HG03039 (cell line): ENCODE results near the gene FANCM.
A peak's percentile ranks its signal among the peaks of the same experiment; 100 is the strongest.

Source experiments
- ATAC-seq: cut with Tn5 transposase; IDR thresholded peaks from one replicate; pipeline ENCODE4 v1.9.1; 2021; ENCODE audit warnings: mild to moderate bottlenecking, moderate library complexity; ENCODE audit not compliant: unreplicated experiment

Gene FANCM

GRCh38 chr14:45135659-45136395 lies at the start of gene FANCM:
TSS of gene FANCM (plus strand) at chr14:45135930. CDS start at chr14:45136032, 102 bp downstream.
- peak; percentile 30 for ATAC-seq

GRCh38 chr14:45089813-45090212 lies 45.9 kb upstream of the FANCM start:
- ATAC-seq, result peak; percentile 82

GRCh38 chr14:45091710-45092109 lies 44.0 kb upstream of the FANCM start:
- ATAC-seq, result no peak

GRCh38 chr14:45094275-45094674 lies 41.5 kb upstream of the FANCM start:
- ATAC-seq, result no peak

- ATAC-seq, result no peak
Measured at GRCh38 chr14:45095143-45095542, 40.6 kb upstream of the FANCM start.

GRCh38 chr14:45096218-45096617 lies 39.5 kb upstream of the FANCM start:
- no peak for ATAC-seq

GRCh38 chr14:45103806-45104205 lies 31.9 kb upstream of the FANCM start:
- no peak for ATAC-seq

- ATAC-seq, result no peak
Measured at GRCh38 chr14:45104561-45104960, 31.2 kb upstream of the FANCM start.

- ATAC-seq, result no peak
Measured at GRCh38 chr14:45112896-45113781, 22.6 kb upstream of the FANCM start.

GRCh38 chr14:45114327-45114726 lies 21.4 kb upstream of the FANCM start:
- ATAC-seq, result no peak

GRCh38 chr14:45118594-45118993 lies 17.1 kb upstream of the FANCM start:
- no peak for ATAC-seq

- ATAC-seq, result no peak
Measured at GRCh38 chr14:45120096-45120495, 15.6 kb upstream of the FANCM start.

- no peak for ATAC-seq
Measured at GRCh38 chr14:45123271-45123670, 12.5 kb upstream of the FANCM start.

GRCh38 chr14:45125754-45126153 lies 10.0 kb upstream of the FANCM start:
- peak; percentile 49 for ATAC-seq

GRCh38 chr14:45128963-45129629 lies 6.6 kb upstream of the FANCM start:
- no peak for ATAC-seq

GRCh38 chr14:45133683-45134050 lies 2.1 kb upstream of the FANCM start:
- ATAC-seq, result no peak

- ATAC-seq, result peak; percentile 91
Measured at GRCh38 chr14:45134051-45134958, 1.4 kb upstream of the FANCM start, which contains the start of gene FKBP3. TSS of gene FKBP3 (minus strand) at chr14:45134481. CDS start at chr14:45134456, 25 bp downstream.

GRCh38 chr14:45135156-45135555 lies 574 bp upstream of the FANCM start:
- ATAC-seq, result no peak

- no peak for ATAC-seq
Measured at GRCh38 chr14:45136399-45136798, 669 bp downstream of the FANCM start.

- ATAC-seq, result no peak
Measured at GRCh38 chr14:45140661-45141187, 5.0 kb downstream of the FANCM start.
